HG02610 (cell line): Measurements from ENCODE around the gene BOK.

Source experiments
- ATAC-seq: cut with Tn5 transposase; IDR thresholded peaks from one replicate; pipeline ENCODE4 v1.9.1; 2021; ENCODE audit warnings: mild to moderate bottlenecking, moderate library complexity; ENCODE audit not compliant: unreplicated experiment

Gene BOK

GRCh38 chr2:241618829-241619228 lies 60.3 kb downstream of the BOK start:
- ATAC-seq = no peak

- ATAC-seq = no peak
Observed at GRCh38 chr2:241619597-241620418, 61.3 kb downstream of the BOK start.

- ATAC-seq = no peak
Observed at GRCh38 chr2:241620419-241620769, 61.8 kb downstream of the BOK start.
